ENCODE results near the gene GHRL.

The GHRL gene, protein sequence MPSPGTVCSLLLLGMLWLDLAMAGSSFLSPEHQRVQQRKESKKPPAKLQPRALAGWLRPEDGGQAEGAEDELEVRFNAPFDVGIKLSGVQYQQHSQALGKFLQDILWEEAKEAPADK

DNA sequence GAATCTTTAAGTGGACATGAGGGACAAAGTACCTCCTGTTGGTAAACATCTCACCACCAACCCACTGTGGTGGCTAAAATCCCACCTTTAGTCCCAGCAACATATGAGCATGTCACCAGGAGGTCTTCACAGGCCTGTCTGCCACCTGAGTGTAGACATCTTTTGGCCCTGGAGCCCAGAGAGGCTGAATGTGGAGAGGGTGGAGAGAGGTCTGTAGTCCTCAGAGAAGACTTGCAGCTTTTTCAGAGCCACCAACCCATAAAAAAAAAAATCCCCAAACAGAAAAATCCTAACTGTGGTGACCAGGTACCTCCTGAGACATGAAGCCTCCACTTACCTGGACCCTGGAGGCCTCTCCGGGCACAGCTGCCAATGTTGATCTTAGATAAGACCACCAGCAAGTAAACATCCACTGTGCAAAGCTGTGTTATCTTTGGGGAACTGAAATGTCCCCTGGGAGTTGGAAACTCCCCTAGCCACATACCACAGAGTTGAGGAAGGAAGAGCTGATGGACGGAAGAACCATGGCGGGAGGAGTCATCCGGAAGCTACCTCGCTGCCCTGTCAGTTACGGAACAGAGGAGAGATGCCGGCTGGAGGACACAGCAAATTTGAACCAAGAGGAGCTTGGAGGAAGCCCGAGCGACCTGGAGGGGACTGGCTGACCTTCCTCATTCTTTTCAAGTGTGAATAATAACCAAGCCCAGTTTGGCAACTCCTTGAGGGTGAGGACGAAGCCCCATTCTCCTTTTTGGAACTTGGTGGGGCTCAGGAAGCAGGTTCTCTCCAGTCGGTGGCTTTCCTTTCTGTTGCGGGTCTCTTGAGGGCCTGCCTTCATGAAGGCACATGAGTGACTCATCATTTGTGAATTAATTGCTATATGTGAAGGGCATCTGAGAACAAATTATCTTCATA lies at the start of gene GHRL:
TSS of gene GHRL (minus strand) at position 443 of the 915 bp plus-strand sequence. CDS start 2,767 bp downstream, outside the sequence.
- no peak for DNase-seq (ENCODE audit: low read depth)

DNA sequence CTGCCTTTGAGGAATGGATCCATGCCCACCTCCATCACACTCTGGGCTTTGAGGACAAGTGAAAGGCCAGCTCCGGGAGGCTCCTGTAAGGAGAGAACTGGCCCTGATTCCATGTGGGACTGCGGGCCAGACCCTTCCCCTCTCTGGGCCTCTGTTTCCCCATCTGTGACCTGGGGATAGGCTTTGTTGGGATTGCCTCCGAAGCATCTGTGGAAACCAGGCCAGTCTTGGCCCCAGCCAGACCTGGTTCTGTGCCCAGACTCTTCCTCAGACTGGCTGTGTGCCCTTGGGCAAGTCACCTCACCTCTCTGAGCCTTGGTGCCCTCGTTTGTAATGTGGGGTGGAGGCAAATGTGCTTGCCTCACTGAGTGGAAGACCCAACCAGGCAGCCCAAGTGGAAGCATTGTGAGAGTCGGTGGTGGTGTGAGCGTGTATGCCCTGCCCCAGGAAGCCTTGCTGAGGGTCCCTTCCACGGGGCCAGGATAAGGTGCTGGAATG lies 49.2 kb upstream of the GHRL start:
- DNase-seq (ENCODE audit: low read depth): no peak

DNA sequence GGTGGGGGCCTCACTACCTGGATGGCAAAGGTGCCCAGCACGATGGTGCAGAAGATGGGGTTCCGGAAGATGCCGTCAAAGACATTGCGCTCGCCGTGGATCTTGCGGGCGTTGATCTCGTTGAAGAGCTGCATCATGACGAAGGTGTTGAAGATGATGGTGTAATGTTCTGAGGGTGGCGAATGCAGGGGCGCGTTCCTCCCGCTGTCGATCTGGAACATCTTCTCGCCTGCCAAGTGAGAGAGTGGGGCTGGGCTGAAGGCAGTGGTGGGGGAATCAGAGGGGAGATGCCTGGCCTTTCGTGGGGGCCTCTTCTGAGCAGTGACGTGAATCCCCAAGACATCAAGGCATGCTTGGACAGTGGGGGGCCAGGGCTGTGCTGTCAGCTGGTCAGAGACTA lies 47.7 kb upstream of the GHRL start:
- DNase-seq (ENCODE audit: low read depth): no peak

DNA sequence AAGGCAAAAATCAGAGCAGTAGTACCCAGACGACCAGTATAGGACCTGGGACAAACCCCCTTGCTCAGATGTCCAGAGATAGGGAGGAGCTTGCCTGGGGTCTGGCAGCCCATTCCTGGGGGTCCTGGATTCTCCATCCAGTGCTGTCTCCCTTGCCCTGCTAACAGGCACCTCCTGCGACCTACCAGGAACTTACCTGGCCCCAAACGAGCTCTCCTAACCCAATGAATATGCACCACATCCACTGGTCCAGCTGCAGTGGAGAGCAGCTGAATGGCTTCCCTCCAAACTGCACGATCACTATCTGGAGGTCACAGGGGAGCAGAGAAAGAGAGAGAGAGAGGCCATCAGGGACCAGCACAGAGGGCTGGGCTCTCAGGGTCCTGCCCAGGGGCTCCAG lies 47.3 kb upstream of the GHRL start:
- DNase-seq (ENCODE audit: low read depth): no peak

DNA sequence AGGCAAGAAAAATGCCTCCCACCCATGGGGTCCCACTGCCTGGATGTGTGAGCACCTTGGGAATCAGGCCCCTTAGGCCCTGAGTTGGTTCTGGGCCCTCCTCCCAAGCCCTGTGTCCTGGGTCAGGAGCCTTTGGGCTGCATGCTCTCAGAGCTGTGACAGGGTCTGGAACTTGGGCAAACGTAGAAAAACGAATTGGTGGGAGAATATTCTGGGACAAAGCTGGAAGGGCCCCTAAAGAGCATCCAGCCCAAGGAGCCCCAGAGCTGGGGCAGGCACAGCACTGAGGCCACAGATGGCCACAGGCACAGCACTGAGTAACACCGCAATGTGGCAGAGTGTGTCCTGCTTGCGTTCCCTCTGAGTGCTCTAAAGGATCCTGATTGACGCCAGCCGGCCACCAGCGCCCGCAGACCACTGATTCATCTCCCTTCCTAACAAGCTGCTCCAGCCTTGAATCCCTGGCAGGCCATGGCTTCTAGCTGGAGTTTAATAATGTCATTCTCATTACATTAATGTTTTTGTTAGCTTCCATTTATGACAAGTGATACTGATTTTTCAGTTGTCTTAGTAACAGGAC lies 46.7 kb upstream of the GHRL start:
- DNase-seq (ENCODE audit: low read depth): no peak

DNA sequence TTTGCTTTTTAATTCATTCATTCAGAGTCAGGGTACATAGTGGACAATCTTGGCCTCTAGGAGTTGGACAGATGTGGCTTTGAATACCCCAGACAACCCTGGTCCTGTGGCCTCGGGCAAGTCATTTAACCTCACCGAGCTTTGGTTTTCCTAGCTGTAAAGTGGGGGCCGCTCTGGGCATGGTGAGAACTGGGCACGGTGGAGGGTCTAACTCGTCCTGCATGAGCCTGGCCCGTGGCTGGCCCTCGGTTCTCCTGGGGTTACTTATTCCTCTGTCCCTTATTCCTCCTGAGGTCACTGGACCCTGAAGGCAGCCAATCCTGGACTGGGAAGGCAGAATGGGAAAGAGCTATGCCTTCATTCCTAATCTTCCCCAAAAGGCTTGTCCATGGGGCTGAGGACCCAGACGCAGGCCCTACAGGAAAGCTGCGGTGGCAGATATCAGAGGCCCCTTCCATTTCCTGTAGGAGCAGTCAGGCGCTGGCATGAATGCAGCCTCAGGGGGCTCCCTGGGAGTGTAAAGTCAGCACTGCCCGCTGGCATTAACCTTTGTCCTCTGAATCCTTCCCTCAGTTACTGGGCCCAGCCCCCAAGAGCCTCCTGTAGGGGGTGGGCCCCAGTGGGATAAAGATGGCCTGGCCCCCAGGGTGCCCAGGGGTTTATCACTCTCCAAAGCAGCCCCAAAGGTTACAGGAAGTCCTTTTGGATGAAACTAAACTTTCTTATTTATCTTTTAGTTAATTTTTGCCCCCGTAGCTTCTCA lies 46.0 kb upstream of the GHRL start:
- DNase-seq (ENCODE audit: low read depth): no peak

DNA sequence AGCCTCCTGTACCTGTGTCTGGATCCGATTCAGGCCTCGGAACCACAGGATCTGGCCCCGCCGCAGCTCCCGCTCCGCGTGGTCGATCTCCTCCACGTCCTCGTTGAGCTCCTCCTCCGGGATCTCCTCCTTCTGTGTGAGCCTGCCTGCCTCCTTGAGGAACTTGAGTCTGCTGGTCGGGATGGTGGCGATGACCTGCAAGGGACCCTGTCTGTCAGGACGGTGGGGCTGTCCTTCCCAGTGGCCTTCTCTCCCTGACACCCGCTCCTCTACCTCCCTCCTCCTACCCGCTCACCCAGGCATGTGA lies 45.4 kb upstream of the GHRL start:
- DNase-seq (ENCODE audit: low read depth): no peak

DNA sequence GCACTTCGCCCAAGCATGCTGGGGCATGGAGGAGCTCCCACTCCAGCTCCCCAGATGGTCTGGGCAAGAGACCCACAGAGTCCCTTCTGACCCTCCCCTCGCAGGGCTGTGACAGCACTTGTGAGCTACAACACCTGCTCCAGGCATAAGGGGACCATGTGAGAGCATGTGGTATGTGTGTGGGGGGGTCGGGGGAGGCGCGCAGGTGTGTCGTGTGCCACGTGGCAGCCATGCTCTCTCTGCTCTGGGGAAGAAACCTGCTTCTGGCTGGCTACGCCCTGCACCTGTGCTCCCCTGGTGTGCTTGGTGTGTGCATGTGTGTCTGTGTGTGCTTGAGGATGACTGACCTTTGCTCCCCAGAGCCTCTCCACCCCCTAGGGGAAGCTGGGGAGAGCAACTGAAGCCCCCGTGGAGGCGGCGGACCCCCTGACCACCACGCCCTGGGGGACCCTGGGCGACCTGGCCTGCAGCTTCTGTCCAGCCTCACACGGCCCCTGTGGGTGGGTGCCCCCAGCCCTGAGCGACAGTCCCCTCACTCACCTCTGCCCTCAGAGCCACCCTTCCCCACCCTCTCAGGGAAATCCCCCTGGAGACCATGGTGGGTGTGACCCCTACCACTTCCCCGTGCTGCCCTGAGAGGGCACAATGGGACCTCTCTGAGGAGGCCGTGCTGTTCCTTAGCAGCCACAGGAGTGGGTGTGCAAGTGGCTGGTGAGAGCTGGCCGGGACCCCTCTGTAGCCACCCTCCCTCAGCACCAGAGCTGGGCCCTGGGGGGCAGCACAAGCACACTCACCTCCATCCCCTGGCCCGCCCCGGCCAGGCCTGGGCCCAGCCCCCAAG lies 44.8 kb upstream of the GHRL start:
- DNase-seq (ENCODE audit: low read depth): no peak

DNA sequence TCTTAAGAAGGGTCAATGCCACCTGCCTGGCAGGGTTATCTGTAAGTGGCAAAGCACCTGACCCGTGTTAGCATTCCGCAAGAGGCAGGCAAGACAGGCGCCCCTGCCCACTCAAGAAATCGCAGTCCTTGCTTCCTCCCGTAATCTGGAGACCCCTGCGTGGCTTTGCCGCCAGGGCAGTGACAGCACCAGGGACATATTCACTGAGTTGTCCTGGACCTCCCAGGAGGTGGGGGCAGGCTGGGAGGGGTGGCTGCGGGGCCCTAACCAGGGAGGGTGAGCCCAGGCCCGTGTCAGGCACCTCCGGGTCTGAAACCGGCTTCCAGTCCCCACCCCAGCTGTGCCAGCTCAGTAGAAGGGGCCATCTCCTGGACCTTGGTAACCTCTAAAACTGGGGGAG lies 44.0 kb upstream of the GHRL start:
- DNase-seq (ENCODE audit: low read depth): no peak

DNA sequence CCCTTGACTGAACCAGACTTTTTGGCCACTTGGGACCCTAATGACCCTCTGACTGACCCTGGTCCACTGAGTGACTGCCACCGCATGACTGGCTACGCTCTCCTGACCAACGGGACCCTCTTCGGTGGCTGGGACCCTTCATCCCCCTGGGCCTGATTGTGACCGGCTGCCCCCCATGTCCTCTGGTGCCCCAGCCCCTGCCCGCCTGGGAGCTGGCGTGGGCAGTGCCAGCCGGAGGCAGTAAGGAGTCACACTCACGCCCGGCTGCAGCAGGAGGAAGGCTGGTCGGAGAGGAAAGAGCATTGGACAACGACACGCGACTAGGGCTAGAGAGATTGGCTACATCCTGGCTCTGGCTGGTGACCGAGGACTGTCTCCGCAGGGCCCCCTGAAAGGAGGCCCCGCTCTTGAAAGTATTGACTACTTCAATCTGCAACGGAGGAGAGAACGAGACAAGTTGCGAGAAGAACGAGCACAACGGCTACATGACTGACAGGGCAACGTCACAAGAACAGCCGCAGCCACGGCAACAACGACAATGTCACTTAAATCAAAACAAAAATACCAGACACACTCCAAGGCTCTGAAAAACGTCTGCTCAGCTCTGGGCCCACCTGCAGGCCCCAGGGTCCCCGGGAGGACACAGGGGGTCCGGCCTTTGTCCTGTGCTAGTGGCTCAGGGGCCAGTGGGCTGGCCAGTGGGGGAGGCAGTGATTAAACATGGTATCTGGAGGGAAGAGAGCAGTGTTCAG lies 43.3 kb upstream of the GHRL start:
- no peak for DNase-seq (ENCODE audit: low read depth)

DNA sequence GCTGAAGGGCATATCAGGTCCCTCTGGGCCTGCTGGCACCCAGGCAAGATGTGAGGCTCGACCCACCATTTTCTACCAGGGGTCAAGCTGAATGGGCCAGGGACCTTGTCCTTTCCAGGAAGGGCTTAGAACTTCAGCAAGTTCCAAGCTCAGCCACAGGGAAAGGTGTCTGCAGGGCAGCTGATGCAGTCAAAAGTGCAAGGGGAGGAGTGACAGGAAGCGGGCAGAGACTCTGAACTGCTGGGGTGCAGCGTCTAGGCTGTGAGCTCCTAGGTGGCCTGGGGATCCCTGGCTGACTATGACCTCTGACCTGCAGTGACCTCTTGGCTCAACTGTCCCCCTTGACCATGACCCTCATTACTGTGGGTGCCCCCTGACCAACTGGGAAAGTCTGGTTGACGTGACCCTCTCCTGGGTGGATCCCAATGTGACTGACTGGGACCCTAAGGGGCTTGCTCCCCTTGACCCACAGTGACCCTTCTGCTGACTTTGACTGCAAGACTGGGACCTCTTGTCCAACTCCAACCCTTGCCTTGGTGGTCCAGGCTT lies 42.5 kb upstream of the GHRL start:
- no peak for DNase-seq (ENCODE audit: low read depth)

DNA sequence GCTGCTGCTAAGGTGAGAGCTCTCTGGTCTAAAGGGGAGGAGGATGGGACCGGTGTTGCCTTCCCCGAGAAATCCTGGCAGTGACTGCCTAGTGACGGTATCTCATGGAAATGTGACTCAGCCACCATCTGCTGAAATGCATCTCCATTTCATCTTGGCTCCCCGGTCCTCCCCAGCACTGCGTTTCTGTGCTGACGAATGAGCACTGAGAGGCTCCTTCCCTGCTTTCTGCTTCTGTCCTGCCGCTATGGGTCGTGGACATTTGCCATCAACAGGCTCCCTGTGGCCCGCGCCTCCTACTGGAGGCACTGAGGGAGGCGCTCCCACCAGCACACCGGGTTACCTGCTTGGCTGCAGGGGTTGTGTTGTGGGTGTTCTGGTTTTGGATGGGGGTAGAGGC lies 41.7 kb upstream of the GHRL start:
- DNase-seq (ENCODE audit: low read depth): no peak

DNA sequence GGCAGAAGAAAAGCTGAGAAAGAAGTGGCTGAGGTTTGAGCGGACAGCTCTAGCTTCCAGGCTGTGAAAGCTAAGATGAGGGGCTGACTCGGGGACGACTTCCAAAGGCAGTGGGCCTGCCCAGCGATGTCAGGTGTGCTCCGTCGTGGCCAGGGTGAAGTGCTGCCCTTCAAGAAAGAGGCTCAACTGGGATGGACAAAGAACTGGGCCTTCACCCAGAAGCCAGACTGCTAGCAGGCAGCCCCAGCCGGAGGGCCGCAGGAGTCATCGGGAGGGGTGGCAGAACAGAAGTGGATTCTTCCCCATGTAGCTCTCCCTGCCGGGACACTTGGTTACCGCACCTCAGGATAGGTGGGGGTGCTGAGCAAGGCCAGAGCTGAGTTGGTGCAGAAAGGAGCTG lies 41.3 kb upstream of the GHRL start:
- no peak for DNase-seq (ENCODE audit: low read depth)

DNA sequence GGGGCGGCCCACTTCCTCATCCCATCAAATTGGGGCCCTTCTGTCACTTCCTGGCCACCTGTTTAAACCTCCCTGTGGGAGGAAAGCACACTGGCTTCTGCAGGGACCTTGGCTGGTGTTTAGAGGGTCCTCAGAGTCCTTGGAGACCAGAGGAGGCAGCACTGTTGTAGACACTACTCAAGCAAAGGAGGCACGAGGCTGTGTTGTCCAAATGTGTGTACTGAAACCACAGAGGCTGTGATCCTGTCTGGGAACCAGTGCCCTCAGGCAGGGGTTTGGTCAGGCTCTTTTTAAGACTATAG lies 40.6 kb upstream of the GHRL start:
- DNase-seq (ENCODE audit: low read depth): no peak

DNA sequence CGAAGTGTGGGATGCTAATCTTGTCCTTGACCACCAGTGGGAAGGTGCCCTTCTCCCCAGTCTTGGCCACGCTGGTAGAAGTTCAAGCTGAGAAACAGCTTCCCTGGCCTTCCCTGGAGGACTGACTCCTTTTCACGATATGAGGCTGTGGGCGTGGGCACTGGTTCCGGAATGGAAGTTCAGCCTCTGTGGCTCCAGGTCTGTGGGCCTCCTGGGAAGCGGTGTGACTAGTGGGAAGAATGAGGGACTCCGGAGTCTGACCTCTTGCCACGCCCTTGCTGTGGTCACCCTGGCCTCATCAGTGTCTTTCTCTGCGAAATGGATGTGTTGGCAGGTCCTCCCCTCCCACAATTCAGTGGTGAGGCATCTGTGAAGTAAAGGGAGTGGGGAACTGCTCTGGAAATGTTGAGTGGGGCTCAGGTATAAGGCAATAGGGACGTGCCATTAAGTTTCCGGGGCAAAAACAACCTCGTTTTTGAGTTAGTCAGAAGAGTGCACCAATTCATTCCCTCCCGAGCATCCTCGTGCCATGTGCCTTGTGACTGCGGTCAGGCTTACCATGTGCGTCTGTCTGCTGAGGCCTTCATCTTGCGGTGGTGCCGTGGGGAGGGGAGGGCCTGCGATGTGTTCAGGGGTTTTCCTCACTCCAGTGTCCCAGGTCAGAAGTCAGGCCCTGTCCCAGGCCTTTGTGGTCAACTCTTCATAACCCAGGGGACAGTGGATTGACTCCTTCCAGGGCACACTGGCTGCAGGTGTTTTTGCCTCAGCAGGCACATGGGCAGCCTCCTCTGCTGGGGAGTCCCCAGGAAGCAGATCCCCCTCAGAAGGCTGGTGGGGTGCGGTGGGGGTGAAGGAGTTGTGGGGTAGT lies 40.0 kb upstream of the GHRL start:
- DNase-seq (ENCODE audit: low read depth): no peak

DNA sequence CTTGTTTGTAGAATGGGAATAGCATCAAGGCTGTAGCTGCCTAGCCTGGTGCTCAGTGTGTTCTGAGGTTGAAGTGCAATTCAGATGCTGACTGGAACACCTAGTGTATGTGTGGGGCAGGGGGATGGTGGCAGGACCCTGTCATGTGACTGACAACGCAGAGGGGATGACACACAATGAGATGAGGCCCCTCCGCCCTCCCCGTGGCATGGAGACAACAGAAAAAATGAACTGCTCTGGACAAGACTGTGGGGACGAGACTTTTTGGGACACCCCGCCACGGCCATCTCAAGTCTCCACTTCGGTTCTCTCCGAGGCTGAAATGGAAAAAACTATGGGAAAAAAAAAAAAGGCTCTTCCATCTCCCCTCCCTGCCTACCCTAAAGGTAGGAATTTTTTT lies 38.6 kb upstream of the GHRL start:
- DNase-seq (ENCODE audit: low read depth): no peak

DNA sequence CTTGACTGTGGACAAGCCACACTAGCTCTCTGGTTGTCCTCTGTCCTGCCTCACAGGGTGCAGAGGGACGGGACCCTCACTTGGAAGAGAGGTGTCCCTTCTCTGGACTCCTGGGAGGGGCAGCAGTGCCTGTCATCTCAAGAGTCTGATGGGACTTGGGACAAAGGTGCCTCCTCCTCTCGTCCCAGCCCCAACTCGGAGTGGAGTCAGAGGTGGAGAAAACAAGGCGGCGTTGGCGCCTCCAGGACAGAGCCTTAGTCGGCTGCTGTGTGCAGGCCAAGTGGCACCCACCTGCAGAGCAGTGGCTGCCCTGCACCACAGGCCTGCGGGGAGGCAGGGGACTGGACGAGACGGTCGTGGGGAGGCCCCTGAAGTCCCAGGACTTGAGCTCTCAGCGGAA lies 37.6 kb upstream of the GHRL start:
- DNase-seq (ENCODE audit: low read depth): no peak

DNA sequence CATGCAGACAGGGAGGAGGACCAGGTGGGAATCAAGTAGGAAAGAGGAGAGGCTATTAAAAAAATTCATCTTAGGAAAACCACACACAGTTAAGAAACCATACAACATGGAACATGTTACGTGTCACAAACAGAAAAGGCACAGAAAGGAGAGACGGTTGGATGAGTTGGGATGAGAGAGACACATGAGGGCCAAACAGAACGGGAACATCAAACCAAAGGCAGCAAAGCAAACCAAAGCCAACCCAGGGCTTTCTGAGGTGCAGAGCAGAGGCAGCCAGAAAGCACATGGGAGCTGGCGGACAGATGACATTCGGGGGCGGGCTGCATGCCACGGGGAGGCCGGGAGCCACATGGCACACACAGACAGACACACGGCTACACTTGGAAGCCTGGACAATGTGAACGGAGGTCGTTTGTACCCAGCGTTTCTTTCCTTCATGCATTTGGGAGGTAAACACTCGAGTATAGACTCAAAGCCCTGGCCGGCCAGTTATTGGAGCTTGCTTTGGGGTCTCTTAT lies 36.8 kb upstream of the GHRL start:
- DNase-seq (ENCODE audit: low read depth): no peak

DNA sequence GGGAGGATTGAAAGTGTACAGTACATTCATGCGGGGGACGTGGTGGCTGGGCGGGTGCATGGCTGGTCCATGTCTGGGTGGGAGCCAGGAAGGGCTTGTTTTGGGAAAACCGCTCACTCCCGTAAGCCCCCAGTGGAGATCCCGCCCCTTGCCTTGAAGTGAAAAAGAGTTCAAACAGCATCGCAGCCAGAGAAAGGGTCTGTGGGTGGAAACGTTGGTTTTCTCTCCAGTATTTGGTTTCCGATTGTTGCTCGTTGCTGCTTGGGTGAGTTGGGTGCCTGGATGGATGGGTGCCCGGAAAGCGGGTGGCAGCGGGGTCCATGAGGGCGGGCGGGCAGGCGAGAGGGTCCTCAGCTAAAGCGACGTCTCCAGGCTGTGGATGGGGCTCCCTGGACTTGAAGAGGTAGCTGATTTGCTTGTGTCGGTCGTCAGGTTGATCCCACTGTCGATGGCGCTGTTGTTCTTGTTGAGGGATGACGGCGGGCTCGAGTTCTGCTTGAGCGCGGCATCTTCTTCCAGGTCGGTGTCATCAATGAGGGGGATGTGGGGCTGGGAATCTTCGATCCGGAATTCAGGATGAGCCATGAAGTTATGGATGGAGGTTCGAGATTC lies 35.8 kb upstream of the GHRL start:
- DNase-seq (ENCODE audit: low read depth): no peak
